Measurements from ENCODE around the gene BTN3A1. TPM values are rescaled to one million over a fixed set of nuclear protein-coding genes. Genes with fewer than 3 reads are reported as not detected.

Gene BTN3A1
- total RNA-seq, 1 experiment from 2014 or later, result 9.0 TPM

GRCh38 chr6:26457264-26457805 is 55.3 kb downstream of the BTN3A1 start:
- Histone ChIP-seq H3K9me2 (ENCODE audit: insufficient read depth) (no peaks in the 10 kb centered on the region), H2AFZ (ENCODE audit: low read depth, low read length, poor library complexity, severe bottlenecking) (peak overlapping the region; percentile 99), H3K4me2 (ENCODE audit: low read length) (peak overlapping the region; percentile 87), H3K79me2 (ENCODE audit: insufficient read depth, low read length) (peaks cover 35% of the 10 kb centered on the region), H3K9ac (ENCODE audit: low read length) (peak overlapping the region; percentile 91), H3K4me3 (replicated peaks in 1 of 2; ENCODE audit: low read depth in 1 of 2, low read length in 2 of 2) (peak overlapping the region; percentile 77 to 88), H3K27ac (ENCODE audit: low read depth, low read length) (peak overlapping the region; percentile 67), H3K36me3 (ENCODE audit: control insufficient read depth in 1 of 2, insufficient read depth in 2 of 2, low read length in 2 of 2) (peaks cover 6 to 14% of the 10 kb centered on the region in 2 experiments; a peak in 3 of 4 replicates), H4K20me1 (ENCODE audit: insufficient read depth) (no peaks in the 10 kb centered on the region), H3K9me3 (ENCODE audit: control insufficient read depth in 1 of 2, insufficient read depth in 1 of 2, low read depth in 1 of 2, low read length in 2 of 2) (no peaks in the 10 kb centered on the region), H3K4me1 (ENCODE audit: control insufficient read depth in 1 of 2, insufficient read depth in 2 of 2, low read length in 2 of 2) (peaks cover 0 to 13% of the 10 kb centered on the region in 2 experiments; a peak in 3 of 4 replicates), H3K27me3 (ENCODE audit: insufficient read depth, low read length) (no peaks in the 10 kb centered on the region)
- DNase-seq (ENCODE audit: low read depth, low spot score) (no peak), ATAC-seq (peak; percentile 67)
- no TSS peak for BruUV-seq (replicated peaks)
- RAD21 ChIA-PET (ENCODE audit: low non-redundant PET in 1 of 2, low total read pairs in 2 of 2, uncharacterized antibody in 2 of 2, unreplicated experiment in 2 of 2), result no interaction called here
- intact Hi-C loops (cut with micrococcal nuclease), result no loop called here
- POLR2A ChIA-PET, result no interaction called here
- CTCF ChIA-PET, result no interaction called here
- TF ChIP-seq FOSL1 (IDR thresholded peaks at IDR 0.05; ENCODE audit: low read depth) (no peak), EZH2phosphoT487 (IDR thresholded peaks at IDR 0.05; ENCODE audit: borderline replicate concordance) (no peak), MAX (IDR thresholded peaks at IDR 0.05) (no peak), ELF1 (IDR thresholded peaks at IDR 0.05; ENCODE audit: borderline replicate concordance, low read depth) (no peak), CTCF (IDR thresholded peaks at IDR 0.05 in 2 of 3, conservative IDR thresholded peaks at IDR 0.05 in 1 of 3; ENCODE audit: borderline replicate concordance in 1 of 3, insufficient read depth in 1 of 3, low read depth in 2 of 3, low read length in 2 of 3) (no peak), CEBPB (IDR thresholded peaks at IDR 0.05; ENCODE audit: low read depth) (no peak), EGR1 (IDR thresholded peaks at IDR 0.05; ENCODE audit: low read depth) (no peak), ZFX (IDR thresholded peaks at IDR 0.05) (no peak), JUND (IDR thresholded peaks at IDR 0.05) (no peak), CBX3 (IDR thresholded peaks at IDR 0.05; ENCODE audit: low read depth) (no peak), YY1 (IDR thresholded peaks at IDR 0.05; ENCODE audit: extremely low read depth, insufficient replicate concordance, low read depth, low read length) (no peak), POLR2A (IDR thresholded peaks at IDR 0.05; ENCODE audit: borderline replicate concordance, extremely low read depth, insufficient read depth, insufficient read length) (no peak), TCF7L2 (IDR thresholded peaks at IDR 0.05; ENCODE audit: borderline replicate concordance, extremely low read depth, insufficient read depth, insufficient read length) (no peak), SRF (IDR thresholded peaks at IDR 0.05; ENCODE audit: low read depth) (no peak)
- TF ChIP-seq, protein P1, sequence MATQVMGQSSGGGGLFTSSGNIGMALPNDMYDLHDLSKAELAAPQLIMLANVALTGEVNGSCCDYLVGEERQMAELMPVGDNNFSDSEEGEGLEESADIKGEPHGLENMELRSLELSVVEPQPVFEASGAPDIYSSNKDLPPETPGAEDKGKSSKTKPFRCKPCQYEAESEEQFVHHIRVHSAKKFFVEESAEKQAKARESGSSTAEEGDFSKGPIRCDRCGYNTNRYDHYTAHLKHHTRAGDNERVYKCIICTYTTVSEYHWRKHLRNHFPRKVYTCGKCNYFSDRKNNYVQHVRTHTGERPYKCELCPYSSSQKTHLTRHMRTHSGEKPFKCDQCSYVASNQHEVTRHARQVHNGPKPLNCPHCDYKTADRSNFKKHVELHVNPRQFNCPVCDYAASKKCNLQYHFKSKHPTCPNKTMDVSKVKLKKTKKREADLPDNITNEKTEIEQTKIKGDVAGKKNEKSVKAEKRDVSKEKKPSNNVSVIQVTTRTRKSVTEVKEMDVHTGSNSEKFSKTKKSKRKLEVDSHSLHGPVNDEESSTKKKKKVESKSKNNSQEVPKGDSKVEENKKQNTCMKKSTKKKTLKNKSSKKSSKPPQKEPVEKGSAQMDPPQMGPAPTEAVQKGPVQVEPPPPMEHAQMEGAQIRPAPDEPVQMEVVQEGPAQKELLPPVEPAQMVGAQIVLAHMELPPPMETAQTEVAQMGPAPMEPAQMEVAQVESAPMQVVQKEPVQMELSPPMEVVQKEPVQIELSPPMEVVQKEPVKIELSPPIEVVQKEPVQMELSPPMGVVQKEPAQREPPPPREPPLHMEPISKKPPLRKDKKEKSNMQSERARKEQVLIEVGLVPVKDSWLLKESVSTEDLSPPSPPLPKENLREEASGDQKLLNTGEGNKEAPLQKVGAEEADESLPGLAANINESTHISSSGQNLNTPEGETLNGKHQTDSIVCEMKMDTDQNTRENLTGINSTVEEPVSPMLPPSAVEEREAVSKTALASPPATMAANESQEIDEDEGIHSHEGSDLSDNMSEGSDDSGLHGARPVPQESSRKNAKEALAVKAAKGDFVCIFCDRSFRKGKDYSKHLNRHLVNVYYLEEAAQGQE (IDR thresholded peaks at IDR 0.05; ENCODE audit: low read depth), result no peak
- TF ChIP-seq, protein P2, sequence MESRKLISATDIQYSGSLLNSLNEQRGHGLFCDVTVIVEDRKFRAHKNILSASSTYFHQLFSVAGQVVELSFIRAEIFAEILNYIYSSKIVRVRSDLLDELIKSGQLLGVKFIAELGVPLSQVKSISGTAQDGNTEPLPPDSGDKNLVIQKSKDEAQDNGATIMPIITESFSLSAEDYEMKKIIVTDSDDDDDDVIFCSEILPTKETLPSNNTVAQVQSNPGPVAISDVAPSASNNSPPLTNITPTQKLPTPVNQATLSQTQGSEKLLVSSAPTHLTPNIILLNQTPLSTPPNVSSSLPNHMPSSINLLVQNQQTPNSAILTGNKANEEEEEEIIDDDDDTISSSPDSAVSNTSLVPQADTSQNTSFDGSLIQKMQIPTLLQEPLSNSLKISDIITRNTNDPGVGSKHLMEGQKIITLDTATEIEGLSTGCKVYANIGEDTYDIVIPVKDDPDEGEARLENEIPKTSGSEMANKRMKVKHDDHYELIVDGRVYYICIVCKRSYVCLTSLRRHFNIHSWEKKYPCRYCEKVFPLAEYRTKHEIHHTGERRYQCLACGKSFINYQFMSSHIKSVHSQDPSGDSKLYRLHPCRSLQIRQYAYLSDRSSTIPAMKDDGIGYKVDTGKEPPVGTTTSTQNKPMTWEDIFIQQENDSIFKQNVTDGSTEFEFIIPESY (IDR thresholded peaks at IDR 0.05; ENCODE audit: extremely low read depth, insufficient replicate concordance, low read length), result no peak
